EH (cell line): ENCODE data around the gene MTA2.
"Not testable (repeated sequence)": the region's sequence is repeated elsewhere in the genome, so short reads cannot be mapped to it uniquely, and the experiment has no call there.

Source experiments
- DNase-seq: peaks from one replicate; pipeline ENCODE4 v3.0.0-alpha.2; 2015; ENCODE audit warnings: low read depth

Gene MTA2

DNA sequence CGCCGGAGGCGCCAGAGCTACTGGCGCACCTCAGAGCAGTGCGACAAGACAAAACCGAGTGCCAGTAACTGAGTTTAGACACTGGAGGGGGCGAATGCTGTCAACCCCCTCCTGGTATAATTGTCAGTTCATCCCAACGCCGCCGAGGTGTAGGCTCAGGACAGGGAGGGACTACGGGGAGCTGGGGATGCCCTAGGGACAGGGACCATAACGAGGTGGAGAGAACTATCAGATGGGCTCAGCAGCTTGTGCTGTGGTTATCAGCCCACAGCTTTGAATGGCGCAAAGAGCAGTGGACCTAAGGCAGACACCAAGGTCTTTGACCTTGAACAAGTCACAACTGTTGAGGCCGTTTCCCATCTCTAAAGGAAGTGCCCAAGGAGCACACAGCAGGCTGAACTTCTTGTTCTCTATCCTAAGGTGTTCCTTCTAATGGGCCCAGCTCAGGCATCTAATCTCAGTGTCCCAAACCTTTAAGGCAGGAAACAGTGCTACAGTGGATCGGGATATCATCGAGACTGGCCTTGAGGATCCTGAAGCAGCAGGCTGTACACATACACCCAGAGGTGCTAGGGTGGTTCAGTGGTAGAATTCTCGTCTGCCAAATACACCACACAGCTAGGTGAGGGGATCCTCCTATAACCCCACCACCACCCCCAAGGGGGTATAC is 9.4 kb downstream of the MTA2 start:
- DNase-seq, result no peak

DNA sequence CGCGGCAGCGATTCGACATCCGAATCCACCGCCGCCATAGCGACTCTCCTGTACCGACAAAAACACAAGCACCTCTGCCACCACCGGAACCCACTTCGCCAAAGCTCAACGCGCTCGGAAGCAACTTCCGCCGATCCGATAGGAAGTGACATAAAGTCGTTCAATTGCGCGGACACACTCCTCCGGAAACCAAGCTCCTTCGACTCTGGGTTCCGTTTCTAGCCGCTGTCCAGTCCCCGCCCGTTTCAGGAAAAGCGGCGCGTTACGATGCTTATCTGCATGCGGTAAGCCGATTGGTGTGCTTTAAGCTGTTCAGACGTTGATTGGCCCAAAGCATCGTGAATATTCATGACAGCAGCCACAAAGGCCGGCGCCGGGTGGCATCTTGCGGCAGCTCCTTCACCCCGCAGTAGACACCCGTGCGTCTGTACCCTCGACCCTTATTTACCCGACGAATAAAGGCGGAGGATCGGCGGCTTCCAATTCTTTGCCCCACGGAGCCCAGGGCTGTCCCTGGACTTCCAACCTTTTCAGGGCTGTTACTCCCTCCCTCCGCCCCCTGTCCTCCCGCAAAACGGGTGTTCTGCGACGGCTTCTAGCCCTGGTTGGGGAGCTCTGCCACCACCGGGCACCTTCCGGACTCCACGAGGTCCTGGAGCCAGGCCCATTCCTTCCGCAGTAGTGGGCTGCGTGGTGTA is 10.1 kb downstream of the MTA2 start, which contains the start of gene TUT1:
Gene TUT1, minus strand, starts transcription at position 76 of the 698 bp plus-strand sequence. Its CDS starts 38 bp downstream, at position 38.
- DNase-seq, result peak; percentile 99

- DNase-seq, result peak; percentile 20
These were observed 12.6 kb downstream of the MTA2 start for GRCh38 chr11:62588966-62589637.

DNA sequence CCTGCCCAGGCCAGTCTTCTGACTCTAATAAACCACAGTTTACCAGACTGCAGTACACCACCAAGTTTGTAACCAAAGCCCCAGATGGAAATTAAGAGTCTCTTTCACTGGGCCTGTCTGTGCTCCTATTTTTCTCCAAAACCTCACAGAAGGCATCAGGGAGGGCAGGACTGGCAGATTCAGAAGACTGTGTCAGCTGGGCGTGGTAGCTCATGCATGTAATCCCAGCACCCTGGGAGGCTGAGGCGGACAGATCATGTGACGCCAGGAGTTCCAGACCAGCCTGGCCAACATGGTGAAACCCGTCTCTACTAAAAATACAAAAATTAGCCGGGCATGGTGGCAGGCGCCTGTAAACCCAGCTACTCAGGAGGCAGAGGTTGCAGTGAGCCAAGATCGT is 16.3 kb downstream of the MTA2 start:
- not testable (repeated sequence) for DNase-seq

DNA sequence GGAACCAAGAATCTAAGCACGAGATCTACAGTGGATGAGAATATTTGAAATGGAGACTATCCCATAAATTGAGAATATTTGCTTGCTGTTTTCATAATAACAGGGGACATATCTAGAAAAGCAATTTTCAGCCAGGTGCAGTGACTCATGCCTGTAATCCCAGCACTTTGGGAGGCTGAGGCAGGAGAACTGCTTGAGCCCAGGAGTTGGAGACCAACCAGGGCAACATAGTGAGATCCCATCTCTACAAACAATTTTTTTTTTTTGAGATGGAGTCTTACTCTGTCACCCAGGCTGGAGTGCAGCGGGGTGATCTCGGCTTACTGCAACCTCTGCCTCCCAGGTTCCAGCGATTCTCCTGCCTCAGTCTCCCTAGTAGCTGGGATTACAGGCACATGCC is 19.9 kb downstream of the MTA2 start:
- DNase-seq, result not testable (repeated sequence)

- DNase-seq, result no peak
These were observed 20.5 kb downstream of the MTA2 start for GRCh38 chr11:62580959-62581715.

DNA sequence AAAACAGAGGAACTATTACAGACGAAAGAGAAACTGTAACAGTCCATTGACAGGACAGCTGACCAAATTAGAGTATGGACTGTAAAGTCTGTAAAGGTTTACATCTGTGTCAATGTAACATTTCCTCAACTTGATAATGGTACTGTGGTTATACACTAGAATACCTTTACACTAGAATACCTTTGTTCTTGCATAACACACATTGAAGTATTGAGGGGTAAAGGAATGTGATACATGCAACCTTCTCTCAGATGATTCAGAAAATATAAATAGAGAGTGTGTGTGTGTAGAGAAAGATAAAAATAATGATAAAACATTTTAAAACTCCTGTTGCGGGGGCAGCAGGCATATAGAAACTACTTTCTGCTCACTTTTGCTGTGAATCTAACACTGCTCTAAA is 22.4 kb downstream of the MTA2 start:
- no peak for DNase-seq

- no peak for DNase-seq
These were observed 23.1 kb downstream of the MTA2 start for GRCh38 chr11:62578541-62578940.

DNA sequence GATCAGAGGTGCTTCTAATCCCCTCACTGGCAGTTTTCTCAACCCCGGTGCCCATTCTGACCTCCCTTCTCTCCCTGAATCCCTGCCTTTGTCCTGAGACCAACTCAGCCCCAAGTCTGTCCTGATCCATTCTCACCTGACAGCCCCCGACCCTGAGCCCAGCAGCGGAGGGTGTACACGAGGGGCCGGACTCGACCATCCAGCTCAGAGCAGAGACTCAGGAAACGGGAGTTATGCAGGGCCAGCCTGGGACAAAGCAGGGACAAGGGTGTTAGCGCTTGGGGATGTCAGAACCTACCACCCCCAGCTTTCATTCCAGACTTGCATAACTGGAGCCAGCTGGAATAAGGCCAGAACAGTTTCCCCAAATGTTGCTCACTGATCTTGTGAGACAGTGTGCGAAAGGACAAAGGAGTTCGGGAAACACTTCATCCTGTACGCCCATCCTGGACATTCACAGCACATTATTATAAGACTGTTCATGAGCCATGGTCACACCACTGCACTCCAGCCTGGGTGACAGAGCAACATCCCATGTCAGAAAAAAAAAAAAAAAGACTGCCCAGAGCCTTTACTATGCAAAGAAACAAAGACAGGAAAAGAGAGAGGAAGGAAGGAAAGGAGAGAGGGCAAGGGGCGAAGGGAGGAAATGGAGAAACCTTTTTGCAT is 24.5 kb downstream of the MTA2 start:
- no peak for DNase-seq

DNA sequence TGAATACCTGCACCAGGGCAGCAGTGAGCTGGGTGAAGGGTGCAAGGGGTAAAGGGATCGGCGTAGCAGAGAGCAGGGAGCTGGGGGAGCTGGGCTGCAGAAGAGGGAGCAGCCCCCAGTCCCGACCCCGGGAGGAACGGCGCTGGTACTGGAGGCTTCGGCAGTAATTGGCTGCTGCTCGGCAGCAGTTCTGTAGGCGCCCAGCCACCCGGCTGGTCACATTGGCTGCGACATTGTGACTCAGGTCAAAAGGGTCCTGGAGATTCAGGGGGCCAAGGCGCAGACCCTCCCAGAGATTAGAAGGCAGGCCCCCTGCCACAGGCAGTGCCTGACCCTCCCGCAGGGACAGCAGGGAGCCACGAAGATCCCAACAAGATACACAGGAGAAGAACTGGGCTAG is 25.8 kb downstream of the MTA2 start:
- DNase-seq, result no peak

GRCh38 chr11:62575156-62575555 is 26.5 kb downstream of the MTA2 start:
- no peak for DNase-seq

DNA sequence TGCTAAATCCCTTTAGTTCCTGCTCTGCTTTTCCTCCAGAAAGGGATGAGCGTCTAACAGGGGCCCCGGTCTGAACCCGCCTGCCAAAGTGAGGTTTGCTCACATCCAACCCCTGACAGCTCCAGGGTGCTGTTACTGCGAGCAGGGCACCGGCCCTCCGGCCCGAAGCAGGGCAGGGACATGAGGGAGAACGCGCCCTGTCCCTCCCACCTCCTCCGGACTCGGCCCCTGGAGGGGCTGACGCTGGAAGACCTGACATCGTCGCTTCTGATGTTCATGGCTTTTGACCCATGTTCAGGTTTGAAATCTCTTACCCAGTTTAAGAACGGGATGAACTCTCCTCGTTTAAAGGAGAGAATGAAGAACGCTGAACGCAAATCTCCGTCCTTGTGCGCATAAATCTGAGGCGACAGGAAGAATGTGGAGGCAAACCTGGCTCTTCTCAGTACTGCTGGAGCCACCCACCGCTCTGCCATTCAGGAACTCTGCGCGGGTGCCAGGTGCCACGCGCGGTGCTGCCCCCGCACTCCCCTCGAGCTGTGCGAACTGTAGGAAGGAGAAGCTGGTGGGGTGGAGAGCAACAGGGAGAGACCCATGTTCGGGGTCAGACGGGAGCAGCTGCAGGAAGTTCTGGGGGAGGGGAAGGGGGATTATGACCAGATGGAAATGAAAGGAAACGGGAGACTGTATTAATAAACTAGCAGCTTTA is 27.1 kb downstream of the MTA2 start:
- peak; percentile 46 for DNase-seq

- peak; percentile 100 for DNase-seq
These were observed 27.9 kb downstream of the MTA2 start, which contains the start of gene EEF1G for GRCh38 chr11:62573592-62574362. TSS of gene EEF1G (minus strand) at chr11:62573891. CDS start at chr11:62573842, 49 bp downstream.

GRCh38 chr11:62573006-62573591 is 28.6 kb downstream of the MTA2 start:
- peak; percentile 42 for DNase-seq

DNA sequence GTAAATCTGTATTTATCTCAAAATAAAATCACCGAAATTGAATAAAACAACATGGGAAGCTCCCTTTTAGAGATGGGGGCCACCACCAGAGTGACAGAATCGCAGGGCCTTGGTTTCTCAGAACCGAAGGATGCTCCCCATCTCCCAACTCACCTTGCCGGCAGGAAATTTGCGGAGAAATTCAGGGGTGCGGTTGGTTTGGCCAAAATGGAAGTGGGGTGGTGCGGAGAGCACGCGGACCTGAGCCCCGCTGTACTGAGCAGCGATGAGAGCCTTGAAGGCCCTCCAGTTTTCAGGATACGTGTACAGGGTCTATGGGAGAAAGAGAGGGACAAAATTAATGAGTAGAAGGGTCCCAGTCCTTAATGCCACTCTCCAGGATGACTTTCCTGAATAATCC is 29.2 kb downstream of the MTA2 start:
- DNase-seq, result no peak

GRCh38 chr11:62571493-62571892 is 30.2 kb downstream of the MTA2 start:
- DNase-seq, result not testable (repeated sequence)

GRCh38 chr11:62570903-62571302 is 30.8 kb downstream of the MTA2 start:
- DNase-seq, result not testable (repeated sequence)

DNA sequence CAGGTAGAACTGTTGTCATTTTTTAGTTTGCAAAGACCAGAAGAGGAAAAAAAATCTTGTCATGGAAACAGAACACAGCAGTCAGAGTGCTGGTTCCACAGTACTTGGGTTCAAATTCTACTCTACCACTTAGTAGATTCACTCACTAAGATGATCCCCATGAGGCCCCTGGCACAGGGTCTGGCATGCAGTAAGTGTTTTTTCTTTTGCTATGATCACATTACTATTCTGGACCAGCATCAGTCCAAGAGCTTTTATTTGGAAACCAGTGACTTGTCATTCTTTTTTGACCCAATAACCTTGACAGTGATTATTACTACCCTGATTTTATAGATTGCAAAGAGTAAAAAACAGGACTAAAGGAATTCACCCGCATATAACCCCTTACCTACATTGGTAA is 32.1 kb downstream of the MTA2 start:
- DNase-seq, result no peak

- DNase-seq, result no peak
These were observed 34.5 kb downstream of the MTA2 start for GRCh38 chr11:62567018-62567633.
